IMR-90 (cell line): ENCODE results near the gene DDOST.

Source experiments
- BHLHE40 ChIP-seq: fragments of 150-350 bp; IDR thresholded peaks from 2 replicates; pipeline ENCODE4 v1.6.1; 2016; ENCODE audit warnings: mild to moderate bottlenecking, low read depth, low read length
- CHD1 ChIP-seq: IDR thresholded peaks from 2 replicates; pipeline ENCODE4 v1.6.1; 2012; ENCODE audit warnings: low read depth, low read length, improper control_type of control experiment
- FOS ChIP-seq: fragments of 150-350 bp; IDR thresholded peaks from 2 replicates; pipeline ENCODE4 v1.6.1; 2016; ENCODE audit warnings: low read depth, low read length
- MAFK ChIP-seq: IDR thresholded peaks from 2 replicates; pipeline ENCODE4 v1.6.1; 2012; ENCODE audit warnings: low read depth, low read length, improper control_type of control experiment
- MXI1 ChIP-seq: IDR thresholded peaks from 2 replicates; pipeline ENCODE4 v1.6.1; 2012; ENCODE audit warnings: low read depth, mild to moderate bottlenecking, low read length, moderate library complexity, borderline replicate concordance
- POLR2A ChIP-seq: IDR thresholded peaks from 2 replicates; pipeline ENCODE4 v1.6.1; 2012; ENCODE audit warnings: mild to moderate bottlenecking, low read depth, low read length
- RAD21 ChIP-seq: IDR thresholded peaks from 2 replicates; pipeline ENCODE4 v1.6.1; 2012; ENCODE audit warnings: low read length, improper control_type of control experiment
- RCOR1 ChIP-seq: IDR thresholded peaks from 2 replicates; pipeline ENCODE4 v1.6.1; 2012; ENCODE audit warnings: mild to moderate bottlenecking, low read length, improper control_type of control experiment; ENCODE audit not compliant: insufficient replicate concordance
- RFX5 ChIP-seq: IDR thresholded peaks from 2 replicates; pipeline ENCODE4 v1.8.0; 2012; ENCODE audit warnings: low read depth, mild to moderate bottlenecking, low read length, moderate library complexity
- SMC3 ChIP-seq: fragments of 150-350 bp; IDR thresholded peaks from 2 replicates; pipeline ENCODE4 v1.6.1; 2016; ENCODE audit warnings: low read depth, mild to moderate bottlenecking, antibody characterized with exemption, low read length, moderate library complexity
- TF ChIP-seq, protein P1 (sequence below): conservative IDR thresholded peaks from 2 replicates; pipeline ENCODE4 v1.5.1; 2012; ENCODE audit warnings: mild to moderate bottlenecking, low read depth, low read length, improper control_type of control experiment
- TF ChIP-seq, protein P2 (sequence below): fragments of 150-350 bp; IDR thresholded peaks from 2 replicates; pipeline ENCODE4 v1.6.1; 2017; ENCODE audit warnings: mild to moderate bottlenecking, antibody characterized with exemption, low read length, low read depth

DNA sequence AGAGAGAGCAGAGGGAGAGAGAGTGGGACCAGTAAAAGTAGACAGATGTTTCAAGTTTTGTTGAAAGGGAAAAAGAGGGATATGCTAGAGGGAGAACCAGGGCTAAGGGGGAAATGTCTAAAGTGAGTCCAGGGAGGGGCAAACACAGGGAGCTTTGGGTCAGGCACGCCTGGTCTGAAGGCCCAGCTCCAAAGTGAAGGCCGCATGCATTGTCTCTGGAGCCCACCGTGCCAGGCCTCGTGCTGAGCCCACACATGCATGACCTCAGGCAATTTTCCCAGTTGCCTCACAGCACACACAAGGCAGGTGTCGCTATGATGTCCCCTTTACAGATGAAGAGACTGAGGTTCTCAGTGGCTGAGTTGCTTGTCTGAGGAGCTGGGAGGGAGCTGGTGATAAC lies 40.7 kb upstream of the DDOST start:
- TF ChIP-seq, protein P1, sequence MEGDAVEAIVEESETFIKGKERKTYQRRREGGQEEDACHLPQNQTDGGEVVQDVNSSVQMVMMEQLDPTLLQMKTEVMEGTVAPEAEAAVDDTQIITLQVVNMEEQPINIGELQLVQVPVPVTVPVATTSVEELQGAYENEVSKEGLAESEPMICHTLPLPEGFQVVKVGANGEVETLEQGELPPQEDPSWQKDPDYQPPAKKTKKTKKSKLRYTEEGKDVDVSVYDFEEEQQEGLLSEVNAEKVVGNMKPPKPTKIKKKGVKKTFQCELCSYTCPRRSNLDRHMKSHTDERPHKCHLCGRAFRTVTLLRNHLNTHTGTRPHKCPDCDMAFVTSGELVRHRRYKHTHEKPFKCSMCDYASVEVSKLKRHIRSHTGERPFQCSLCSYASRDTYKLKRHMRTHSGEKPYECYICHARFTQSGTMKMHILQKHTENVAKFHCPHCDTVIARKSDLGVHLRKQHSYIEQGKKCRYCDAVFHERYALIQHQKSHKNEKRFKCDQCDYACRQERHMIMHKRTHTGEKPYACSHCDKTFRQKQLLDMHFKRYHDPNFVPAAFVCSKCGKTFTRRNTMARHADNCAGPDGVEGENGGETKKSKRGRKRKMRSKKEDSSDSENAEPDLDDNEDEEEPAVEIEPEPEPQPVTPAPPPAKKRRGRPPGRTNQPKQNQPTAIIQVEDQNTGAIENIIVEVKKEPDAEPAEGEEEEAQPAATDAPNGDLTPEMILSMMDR, result no peak
- TF ChIP-seq POLR2A (no peak), RAD21 (no peak), BHLHE40 (no peak), FOS (no peak), CHD1 (no peak), RCOR1 (no peak), MAFK (no peak), SMC3 (no peak), RFX5 (no peak), MXI1 (no peak)
- TF ChIP-seq, protein P2, sequence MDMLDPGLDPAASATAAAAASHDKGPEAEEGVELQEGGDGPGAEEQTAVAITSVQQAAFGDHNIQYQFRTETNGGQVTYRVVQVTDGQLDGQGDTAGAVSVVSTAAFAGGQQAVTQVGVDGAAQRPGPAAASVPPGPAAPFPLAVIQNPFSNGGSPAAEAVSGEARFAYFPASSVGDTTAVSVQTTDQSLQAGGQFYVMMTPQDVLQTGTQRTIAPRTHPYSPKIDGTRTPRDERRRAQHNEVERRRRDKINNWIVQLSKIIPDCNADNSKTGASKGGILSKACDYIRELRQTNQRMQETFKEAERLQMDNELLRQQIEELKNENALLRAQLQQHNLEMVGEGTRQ, result no peak
